ENCODE data around the gene DSG3.
"Not testable (repeated sequence)": the region's sequence is repeated elsewhere in the genome, so short reads cannot be mapped to it uniquely, and the experiment has no call there.

The DSG3 gene

DNA sequence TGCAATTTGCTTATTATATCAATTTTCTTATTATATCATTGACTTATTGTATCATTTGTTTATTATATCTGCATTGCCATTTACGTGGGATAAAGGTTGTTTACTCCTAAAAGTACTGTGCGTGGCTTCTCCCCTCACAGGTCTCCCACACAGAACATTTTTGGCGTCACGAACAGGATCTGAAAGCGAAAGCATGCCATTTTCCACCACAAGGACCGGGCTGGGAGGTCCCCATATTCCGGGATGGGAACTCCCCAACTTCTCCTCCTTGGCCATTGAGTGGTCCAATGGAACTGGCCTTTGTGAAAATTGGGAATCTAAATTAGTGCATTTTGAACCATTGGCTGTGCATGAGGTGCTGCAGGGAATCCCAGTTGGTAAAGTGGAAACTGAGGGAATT is 45.6 kb downstream of the DSG3 start:
- no peak for DNase-seq (ENCODE audit: low read depth)

DNA sequence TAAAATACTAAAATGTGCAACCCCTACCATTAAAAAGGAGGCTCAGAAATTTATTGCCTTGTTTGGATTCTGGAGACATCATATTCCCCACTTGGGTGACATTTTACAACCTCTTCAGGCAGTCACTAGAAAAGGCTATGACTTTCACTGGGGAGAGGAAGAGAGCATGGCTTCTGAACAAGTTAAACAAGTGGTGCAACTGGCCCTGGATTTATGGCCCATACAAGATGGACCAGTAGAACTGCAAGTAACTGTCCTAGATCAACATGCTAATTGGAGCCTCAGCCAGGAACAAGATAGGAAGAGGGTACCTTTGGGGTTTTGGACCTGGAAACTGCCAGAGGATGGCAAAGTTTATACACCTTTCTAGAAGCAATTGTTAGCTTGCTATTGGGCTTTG is 46.4 kb downstream of the DSG3 start:
- no peak for DNase-seq (ENCODE audit: low read depth)

DNA sequence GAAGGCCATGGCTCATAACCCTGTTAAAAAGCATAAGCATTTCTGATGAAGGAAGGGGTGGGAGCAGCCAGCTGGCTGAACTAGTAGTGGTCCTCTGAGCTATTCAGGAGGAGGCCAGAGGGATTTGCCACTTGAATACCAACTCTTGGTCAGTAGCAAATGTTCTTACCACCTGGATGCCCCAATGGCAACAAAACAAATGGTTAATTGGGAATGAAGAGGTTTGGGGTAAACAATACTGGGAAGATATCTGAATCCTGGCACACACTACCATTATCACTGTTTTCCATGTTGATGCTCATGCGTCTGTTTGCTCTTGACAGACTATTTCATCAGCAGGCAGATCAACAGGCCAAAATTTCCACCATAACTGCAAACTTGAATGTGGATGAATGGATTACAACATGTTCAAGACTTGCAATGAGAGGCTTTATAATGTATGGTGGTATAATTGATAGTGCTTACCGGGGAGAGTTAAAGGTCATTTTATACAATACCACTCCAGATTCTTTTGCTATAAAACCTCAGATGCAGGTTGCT is 47.2 kb downstream of the DSG3 start:
- not testable (repeated sequence) for DNase-seq (ENCODE audit: low read depth)

DNA sequence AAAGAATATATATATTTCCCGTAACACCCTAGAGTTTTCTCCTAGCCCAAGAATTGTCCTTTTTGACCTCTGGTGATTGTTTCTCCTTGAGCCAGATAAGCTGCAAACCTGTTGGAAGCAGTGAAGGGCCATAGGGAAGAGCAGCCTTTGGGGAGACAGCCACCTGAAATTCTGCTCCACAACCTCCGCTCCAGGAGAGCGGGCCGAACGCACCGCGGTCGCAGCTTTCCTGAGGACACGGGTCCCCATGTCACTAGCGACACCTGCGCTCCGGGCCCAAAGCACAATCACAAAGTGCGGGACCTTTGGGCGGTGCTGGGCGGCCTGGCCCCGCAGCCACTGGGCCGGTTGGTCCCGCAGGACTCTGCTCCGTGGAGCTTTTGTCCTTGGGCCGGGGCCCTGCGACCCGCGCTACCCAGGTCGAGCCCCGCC is 49.9 kb downstream of the DSG3 start:
- DNase-seq (ENCODE audit: low read depth): no peak

DNA sequence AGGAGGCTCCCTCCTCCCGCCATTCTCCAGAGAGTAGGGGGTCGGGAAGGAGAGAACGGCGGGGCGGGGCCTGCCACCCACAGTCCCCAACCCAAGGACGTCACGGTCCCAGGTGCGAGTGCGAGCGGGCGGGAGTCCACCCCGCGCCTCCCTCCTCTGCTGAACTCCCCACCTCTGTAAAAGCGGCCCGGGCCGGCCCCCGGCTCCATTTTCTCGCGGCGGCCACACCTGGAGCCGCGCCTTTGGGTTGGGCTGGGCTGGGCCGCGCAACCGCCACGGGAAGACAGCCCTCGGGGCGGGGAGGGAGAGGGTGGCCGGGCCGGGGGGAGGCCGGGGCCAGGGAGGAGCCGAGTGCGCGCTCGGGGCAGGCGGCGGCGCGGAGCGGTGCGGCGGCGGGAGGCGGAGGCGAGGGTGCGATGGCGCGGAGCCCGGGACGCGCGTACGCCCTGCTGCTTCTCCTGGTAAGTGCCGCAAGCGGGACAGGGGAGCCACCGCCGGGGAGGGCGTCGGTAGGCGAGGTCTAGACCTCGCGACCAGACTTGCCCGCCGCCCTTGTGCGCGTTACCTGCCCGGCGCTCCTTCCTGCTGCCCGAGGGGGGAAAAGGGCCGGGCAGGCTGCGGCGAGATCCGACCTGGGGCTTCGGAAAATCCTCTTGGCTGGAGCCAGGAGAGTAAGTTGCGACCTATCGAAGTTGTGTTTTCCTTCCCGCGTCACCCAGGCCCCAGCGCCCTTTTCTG is 50.5 kb downstream of the DSG3 start, which contains the start of gene DSG2:
TSS of gene DSG2 (plus strand) at position 342 of the 738 bp plus-strand sequence. CDS start at position 417, 75 bp downstream.
- DNase-seq (ENCODE audit: low read depth): no peak

DNA sequence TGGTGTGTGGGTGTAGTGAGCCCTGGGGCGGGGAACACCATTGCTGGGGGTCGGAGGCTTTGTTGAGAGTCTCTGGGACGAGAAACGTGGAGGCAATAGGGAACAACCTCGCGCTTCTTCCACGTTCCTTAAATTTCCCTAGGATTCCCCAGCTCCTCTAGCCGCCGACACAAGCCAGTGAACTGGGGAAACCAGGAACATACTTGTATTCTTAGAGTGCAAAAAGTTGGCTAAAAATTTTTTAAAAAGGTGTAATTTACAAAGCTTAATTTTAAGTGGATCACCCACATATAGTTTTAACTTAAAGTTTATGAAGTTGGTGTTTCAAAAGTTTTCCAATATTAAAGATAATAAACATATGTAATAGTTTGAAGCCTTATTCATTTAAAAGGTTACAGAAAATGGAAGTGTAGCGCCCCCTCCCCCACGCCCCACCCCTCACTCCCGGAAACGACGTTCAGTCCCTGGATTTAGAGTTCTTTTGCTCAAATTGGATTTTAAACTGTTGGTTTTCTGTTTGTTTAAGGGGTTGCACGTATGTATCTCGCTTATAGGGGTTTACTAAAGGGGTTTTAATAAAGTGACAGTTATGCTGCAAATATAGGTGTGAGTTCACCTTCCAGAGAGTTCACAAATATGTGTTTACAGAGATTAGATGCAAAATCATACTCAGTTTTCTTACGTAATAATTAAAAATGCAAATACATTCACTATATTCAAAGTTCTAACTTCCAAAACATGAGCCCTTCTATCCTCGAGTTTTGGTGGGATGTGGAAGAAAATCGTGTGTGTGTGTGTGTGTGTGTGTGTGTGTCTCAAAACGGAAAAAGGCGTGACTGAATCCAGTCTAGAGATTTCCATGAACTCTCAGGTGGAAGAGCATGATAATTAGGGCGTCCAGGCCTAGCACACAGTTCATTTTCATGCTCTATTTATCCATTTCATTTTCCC is 51.3 kb downstream of the DSG3 start:
- no peak for DNase-seq (ENCODE audit: low read depth)

DNA sequence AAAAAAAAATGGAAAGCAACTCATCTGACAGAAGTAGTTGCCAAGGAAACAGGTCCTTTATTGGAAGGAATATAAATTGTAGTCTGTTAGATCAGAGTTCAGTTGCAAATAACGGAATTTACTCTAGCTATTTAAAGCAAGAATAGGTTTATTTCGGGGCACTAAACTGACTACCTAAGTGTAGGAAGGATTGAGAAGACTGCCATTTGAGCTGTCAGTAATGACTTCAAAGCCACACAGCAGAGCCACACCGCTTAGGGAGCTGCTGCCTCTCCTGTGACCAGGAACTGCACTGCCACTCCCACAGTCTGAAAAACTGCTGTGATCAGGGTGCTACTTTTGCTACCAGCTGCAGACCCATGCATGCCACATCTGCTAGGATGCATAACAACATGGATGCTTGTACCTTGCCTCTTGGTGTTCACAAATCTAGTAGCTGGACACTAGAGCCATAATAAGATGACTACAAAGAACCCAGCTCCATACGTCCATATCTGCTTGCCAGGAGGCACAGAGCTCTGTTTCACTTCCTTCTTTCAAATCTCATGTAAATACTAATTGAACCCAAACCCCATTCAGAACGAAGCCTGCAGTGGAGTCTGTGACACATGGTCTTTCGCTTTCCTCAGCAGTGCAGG is 52.6 kb downstream of the DSG3 start:
- no peak for DNase-seq (ENCODE audit: low read depth)

DNA sequence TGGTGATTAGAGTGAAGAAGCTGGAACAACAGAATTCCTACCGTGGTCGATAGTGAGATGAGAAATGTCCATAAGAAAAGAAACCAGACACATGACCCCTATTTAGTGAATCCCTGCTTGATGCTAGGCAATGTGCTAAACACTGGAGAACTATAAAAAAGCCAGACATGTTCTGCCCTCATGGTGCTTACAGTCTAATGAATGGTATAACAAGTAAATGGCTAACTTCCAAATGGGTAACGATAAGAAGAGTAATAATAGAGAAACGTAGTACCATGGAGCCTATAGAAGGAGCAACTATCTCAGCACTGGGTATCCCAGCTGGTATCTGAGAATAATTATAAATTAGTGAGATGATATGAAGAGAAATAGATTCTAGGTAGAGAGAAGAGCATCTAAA is 55.5 kb downstream of the DSG3 start:
- no peak for DNase-seq (ENCODE audit: low read depth)

DNA sequence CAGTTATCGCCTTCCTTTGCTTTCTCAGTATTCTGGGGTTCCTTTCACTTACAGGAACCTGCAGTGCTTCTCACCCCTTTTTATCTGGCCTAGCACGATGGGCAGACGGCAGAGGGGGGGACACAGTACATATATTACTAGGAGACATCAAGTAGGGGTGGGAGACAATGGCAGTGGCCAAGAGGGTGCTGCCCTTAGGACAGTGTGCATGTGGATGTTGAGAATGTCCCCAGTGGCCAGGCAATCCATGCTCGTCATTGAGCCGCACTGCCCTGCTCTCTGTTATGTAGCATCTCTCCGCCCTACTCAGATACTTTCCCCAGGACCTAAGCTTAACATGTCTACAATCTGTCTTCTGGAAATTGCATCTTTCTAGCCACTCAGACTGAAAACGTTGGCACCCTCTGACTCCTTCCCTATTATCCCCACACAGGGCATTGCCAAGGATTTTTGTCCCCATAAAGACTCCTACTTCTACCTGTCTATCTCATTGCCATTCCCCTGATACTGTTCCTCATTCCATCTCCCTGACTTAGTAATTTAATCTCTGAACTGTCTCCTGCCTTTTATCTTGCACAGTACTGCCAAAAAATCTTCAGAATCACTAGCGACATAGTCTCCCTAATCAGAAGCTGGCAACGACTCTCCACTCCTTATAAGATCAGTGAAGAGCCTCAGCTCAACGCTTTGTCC is 57.1 kb downstream of the DSG3 start:
- no peak for DNase-seq (ENCODE audit: low read depth)

DNA sequence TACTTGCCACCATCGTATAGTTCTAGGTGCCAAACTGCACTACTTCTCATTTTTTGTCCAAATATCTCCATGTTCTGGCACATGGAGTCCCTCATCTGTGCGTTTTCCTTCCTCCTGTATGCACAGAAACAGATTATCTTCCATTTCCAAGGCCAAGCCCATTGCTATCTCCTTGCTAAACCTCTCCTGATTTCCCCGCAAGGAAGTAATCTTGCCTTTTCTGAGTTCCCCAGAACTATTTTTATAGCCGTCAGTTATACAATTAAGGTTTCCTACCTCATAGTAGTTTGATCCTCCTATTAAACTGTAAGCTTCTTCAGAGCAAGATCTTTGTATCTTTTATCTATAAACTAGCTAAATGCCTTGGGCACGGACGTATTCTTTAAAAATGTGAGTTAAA is 57.6 kb downstream of the DSG3 start:
- no peak for DNase-seq (ENCODE audit: low read depth)

DNA sequence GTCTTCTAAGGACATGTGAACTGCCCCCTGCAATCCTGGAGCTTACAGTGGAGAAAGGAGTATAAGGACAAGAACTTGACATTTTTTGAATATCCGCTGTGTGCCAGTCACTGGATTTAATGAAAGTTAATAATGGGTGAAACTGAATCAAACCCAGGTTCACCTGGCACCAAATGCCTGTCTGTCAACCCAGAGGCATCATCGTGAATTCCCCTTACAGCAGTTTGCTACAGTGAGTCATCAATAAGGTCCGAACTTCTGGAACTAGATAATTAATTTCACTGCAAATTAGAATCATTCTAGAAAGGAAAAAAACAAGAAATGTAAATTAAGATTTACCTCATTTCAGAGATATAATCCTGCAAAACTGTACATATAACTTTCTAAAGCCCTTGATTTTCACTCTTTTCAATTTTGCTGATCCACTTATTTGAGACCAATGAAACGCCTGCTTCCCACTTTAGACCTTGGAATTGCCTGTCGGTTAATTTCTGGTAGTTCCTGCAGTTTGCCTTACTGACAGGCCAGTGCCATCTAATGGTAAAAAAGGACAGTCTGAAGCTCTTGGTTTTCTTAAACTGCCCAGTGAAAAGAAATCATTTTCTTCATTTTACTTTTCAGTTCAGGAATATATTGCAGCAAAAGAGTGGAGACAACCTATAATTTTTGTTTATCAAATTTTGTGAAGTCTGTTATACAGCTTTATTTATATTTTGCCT is 58.6 kb downstream of the DSG3 start:
- no peak for DNase-seq (ENCODE audit: low read depth)

DNA sequence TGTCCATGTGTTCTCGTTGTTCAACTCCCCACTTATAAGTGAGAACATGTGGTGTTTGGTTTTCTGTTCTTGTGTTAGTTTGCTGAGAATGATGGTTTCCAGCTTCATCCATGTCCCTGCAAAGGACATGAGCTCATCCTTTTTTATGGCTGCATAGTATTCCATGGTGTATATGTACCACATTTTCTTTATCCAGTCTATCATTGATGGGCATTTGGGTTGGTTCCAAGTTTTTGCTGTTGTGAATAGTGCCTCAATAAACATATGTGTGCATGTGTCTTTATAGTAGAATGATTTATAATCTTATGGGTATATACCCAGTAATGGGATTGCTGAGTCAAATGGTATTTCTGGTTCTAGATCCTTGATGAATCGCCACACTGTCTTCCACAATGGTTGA is 59.6 kb downstream of the DSG3 start:
- DNase-seq (ENCODE audit: low read depth): not testable (repeated sequence)

DNA sequence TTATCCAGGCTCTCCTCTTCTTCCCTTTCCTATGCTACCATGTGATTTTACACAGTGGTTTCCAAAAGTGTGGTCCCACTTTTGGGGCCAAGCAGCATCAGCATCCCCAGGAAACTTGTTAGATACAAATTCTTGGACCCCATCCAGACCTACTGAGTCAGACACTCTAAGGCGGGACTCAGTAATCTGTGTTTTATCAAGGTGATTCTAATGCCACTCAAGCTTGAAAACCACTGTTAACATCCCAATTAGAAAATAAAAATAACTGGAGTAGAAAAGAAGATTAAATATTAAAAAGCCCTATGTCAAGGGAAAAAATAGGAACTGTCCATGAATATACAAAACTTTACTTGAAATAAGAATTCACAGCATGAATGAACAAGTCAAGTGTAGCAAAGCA is 61.2 kb downstream of the DSG3 start:
- DNase-seq (ENCODE audit: low read depth): no peak

DNA sequence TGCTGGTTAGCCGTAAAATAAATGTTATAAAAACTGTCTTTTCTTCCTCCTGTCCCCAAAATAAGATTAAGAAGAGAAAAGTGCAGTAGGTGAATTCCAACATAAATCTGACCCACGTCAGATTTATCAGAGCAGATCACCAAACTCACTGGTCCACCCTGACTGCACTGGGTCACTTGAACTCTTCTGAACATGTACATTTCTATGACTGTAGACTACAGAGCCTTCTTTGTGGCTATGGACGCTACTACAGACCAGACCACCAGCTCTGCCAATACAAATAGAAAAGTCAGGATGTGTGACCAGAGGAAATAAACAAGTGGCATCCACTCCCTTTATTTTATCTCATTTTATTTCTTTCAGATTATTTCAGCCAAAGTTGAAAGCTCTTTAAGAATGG is 62.0 kb downstream of the DSG3 start:
- DNase-seq (ENCODE audit: low read depth): no peak

DNA sequence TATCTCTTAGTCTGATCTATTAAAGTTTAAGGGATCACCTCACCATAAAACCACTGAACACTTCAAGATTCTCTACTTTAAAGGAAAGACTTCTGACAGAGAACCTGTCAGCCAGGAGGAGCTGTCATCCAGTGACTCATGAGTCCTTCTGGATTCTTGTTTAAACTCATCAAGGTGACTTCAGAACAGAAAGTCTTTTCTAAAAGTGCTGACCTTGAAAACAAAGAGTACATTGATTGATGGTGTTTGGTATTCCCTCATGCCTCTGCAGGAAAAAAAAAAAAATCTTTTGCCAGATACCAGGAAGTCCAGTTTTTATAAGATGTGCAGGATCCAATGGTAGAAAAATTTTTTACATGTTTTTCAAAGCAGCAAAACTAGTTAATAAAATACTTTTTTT is 62.8 kb downstream of the DSG3 start:
- no peak for DNase-seq (ENCODE audit: low read depth)

DNA sequence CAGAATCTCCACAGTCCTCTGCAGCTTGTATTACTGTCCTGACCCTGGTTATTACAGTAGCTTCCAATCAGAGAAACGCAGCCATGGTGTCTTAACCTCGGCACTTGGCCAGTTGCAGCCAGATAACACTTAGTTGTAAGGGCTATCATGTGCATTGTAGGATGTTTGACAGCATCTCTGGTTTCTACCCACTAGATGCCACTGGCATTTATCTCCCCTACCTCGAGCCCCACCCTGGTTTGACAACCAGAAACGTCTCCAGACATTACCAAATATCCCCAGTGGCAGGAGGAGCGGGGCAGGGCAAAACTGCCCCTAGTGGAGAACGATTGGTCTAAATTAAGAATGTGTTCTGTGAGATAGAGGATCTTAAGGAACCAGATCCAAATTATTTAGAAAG is 63.6 kb downstream of the DSG3 start:
- no peak for DNase-seq (ENCODE audit: low read depth)

DNA sequence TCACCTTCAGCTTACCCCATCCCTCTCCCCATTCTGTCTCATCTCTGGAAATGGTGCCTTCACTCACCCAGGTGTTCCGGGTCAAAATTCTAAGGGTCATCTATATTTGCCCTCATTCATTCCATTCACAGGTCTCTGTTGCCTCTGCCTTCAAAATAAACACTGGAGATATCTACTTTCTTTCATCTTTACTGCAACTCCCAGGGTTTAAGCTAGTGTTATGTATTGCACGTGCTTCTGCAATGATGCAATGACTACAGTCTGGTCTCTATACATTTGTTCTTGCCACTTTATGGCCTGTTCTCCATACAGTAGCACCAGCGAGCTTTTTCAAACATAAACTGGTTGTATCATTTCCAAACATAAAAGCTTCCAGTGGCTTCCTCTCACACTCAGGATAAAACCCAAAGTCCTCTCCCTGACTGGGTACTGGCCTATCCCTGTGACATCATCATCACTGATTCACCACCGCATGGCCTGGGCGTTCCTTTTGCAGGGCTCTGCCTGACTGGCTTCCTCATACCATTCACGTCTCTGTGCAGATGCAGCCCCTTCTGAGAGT is 64.7 kb downstream of the DSG3 start:
- DNase-seq (ENCODE audit: low read depth): no peak

DNA sequence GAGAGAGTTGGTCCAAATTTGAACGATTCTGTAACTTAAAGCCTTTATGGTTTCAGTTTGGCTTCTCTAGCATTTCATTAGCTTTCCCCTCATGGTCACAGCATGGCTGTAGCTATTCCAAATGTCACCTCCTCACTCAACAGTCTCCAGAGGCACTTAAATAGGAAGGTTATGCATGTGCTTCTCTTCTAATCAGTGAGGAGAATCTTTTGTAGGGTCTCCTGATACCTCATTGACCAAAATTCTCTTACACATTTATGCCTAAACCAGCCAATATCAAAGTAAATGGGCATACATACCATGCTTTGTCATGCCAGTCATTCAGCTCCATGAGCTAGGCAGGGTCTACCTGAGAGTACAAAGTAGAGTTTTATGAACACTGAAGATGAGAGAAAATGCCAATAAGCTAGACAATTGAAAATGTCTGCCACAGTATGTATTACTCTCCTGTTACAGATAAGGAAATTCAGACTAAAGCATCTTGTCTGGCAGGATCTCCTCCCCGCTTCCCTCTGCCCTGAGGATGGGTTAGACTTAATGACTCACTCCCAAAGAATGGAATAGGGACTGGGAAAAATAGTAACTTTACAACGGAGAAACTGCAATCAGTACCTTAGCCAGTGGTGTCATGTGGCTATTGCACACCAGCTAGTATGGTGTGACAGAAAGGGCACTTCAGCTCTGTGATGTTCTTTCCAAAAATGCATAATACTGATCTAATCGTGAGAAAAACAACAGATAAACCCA is 65.8 kb downstream of the DSG3 start:
- no peak for DNase-seq (ENCODE audit: low read depth)

DNA sequence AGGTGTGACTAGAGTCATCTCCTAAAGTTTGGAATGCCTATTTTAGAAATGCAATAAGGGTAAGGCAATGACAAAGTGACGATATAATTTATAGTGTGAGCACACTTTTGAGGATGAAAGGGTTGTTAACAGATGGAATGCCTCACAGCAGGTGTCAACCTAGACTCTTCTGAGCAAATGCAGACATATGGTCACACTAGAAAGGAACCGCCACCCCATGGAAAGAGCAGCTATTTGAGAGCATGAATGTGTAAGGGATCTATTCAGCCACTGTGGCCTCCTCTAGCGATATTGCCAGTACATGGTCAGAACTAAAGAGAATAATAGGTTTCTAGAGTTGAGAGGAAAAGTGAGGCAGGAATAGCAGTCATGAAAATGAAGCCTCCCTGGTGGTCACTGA is 68.9 kb downstream of the DSG3 start:
- DNase-seq (ENCODE audit: low read depth): no peak

DNA sequence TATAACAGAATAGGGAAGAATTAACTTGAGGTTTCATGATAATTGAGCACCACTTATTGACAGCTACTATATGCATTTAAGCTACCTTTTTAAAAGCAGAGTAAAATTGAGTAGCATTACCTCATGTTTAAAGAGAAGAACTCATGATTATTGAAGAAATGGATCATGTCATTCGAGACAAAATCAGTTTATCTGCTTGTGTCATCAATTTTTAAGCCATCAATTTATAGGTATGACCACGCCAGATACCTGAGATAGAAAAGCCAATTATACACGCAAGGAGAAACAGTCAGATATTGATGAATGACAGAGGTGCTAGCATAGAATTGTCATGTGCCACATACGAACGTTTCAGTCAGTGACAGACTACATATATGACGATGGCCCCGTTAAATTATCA is 78.8 kb downstream of the DSG3 start:
- DNase-seq (ENCODE audit: low read depth): no peak

Measured in fibroblast of gingiva (primary cell).